ENCODE measurements around the gene FAM234A.

FAM234A gene

DNA sequence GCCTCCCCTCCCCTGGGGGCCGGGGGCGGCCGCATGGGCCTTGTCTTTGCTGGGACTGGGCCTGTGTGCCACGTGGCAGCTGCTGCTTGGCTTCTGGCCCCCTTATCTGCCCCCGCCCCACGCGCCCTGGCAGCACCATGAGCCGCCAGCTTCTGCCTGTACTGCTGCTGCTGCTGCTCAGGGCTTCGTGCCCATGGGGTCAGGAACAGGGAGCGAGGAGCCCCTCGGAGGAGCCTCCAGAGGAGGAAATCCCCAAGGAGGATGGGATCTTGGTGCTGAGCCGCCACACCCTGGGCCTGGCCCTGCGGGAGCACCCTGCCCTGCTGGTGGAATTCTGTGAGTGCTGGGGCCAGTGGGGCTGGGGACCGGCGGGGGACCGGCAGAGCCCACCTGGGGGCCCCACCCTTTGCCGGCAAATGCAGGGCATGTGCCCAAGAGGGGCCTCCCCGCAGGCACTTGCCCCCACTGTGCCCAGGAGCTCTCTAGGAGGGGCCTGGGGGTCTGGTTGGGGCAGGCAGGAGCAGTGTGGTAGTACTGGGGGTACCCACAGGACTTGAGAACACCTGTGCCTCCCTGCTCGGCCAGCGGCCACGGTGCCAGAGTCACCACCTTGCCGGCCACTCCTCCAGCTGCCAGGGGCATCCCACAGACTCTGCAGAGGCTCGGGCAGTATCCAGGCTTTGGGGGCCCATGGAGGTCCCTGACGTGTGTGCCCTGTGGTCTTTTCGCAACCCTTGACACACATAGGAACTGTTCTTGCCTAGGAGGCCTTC, 48.6 kb downstream of the FAM234A start, which contains the start of gene PDIA2:
TSS of gene PDIA2 (plus strand) at position 132 of the 773 bp plus-strand sequence. CDS start at position 138, 6 bp downstream.
- no peak for DNase-seq

DNA sequence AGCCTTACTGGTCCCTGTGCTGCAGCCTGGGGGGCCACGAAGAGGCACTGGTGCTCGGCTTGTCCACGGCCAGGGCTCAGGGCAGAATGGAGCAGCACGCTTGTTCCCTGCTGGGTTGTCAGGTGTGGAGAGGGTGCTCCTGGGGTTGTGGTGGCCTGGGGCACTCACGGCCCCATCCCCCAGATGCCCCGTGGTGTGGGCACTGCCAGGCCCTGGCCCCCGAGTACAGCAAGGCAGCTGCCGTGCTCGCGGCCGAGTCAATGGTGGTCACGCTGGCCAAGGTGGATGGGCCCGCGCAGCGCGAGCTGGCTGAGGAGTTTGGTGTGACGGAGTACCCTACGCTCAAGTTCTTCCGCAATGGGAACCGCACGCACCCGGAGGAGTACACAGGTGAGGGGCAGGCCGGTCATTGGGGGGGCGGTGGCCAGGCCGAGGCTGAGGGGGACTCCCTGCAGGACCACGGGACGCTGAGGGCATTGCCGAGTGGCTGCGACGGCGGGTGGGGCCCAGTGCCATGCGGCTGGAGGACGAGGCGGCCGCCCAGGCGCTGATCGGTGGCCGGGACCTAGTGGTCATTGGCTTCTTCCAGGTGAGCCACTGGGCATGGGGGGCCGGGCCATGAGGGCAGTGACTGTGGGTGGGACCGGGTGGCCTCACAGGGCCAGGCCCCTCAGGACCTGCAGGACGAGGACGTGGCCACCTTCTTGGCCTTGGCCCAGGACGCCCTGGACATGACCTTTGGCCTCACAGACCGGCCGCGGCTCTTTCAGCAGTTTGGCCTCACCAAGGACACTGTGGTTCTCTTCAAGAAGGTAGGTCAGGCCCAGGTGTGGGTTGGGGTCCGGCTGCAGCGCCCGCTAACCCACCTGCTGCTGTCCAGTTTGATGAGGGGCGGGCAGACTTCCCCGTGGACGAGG, 49.8 kb downstream of the FAM234A start:
- no peak for DNase-seq

- no peak for DNase-seq
Observed at GRCh38 chr16:285146-286055, 50.8 kb downstream of the FAM234A start.

- DNase-seq = no peak
Observed at GRCh38 chr16:286491-287297, 52.1 kb downstream of the FAM234A start.

GRCh38 chr16:287298-287811, 52.7 kb downstream of the FAM234A start:
- DNase-seq = no peak

DNA sequence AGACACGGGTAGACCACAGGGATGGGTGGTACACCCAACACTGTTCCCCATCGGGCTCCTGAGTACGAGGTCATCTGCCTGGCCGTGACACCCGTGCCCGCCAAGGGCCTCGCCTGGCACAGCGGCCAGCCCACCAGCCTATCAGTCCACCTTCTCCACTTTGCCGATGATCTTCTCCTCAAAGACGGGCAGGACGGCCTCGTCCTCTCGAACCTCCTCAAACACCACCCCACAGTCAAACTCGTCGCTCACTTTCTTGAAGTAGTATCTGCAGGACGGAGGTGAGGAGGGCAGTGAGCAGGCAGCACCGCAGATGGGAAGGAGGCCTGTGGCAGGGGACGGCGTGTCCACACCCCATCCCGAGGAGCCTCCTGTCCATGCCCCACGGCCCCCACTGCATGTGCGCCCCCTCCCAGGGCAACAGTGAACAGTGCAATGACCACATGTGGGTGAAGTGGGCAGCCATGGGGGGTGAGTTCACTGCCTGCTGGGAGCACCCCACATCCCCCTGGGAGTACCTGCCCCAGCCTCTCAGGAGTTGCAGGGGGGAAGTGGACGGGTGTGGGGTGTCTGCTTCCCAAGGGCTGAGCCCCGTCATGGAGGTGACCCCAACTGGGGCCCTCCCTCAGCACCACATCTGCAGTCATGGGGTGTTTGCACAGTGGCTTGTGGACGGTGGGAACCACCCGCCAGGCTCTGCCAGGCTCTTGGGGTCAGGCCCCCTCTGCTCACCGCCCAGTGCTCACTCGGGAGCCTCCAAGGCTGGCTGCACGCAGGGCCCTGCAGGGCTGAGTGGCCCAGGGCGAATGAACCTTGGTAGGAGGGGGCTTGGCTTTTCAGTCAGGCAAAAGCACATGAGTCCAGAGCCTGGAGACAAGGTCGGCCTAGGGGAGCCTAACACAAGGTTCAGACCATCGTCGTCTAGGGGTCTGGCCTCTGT, 53.6 kb downstream of the FAM234A start:
- DNase-seq = no peak

DNA sequence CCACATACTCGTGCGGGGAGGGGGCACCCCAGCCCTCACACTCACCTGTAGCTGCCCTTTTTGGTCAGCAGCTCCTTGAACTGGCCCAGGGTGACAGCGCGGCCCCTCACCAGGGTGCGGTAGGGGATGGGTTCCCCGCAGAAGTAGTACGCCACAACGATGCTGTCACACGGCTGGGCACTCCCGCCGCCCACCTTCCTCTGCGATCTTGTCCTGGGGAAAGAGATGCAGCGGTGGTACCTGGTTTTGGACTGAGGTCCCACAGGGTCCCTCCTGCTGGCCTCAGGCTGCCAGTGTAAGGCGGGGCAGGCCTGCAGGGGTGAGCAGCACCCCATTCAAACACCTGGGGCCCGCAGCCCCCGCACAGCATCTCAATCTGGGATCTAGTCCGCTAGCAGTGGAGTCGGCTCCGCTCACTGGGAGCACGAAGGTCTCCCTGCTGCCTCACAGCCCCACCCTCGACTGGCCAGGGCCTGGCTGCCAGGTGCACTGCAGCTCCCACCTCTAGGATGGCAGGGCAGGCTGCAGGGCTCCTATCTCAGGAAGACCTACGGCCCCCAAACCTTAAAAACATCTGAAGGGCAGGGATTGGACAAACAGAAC, 54.9 kb downstream of the FAM234A start:
- no peak for DNase-seq

GRCh38 chr16:290015-290680, 55.5 kb downstream of the FAM234A start:
- DNase-seq = no peak

- DNase-seq = no peak
Observed at GRCh38 chr16:290681-291405, 56.2 kb downstream of the FAM234A start.

- DNase-seq = no peak
Observed at GRCh38 chr16:291539-291938, 56.9 kb downstream of the FAM234A start.

GRCh38 chr16:293043-293775, 58.6 kb downstream of the FAM234A start:
- DNase-seq = no peak

GRCh38 chr16:296276-296675, 61.7 kb downstream of the FAM234A start:
- DNase-seq = no peak

DNA sequence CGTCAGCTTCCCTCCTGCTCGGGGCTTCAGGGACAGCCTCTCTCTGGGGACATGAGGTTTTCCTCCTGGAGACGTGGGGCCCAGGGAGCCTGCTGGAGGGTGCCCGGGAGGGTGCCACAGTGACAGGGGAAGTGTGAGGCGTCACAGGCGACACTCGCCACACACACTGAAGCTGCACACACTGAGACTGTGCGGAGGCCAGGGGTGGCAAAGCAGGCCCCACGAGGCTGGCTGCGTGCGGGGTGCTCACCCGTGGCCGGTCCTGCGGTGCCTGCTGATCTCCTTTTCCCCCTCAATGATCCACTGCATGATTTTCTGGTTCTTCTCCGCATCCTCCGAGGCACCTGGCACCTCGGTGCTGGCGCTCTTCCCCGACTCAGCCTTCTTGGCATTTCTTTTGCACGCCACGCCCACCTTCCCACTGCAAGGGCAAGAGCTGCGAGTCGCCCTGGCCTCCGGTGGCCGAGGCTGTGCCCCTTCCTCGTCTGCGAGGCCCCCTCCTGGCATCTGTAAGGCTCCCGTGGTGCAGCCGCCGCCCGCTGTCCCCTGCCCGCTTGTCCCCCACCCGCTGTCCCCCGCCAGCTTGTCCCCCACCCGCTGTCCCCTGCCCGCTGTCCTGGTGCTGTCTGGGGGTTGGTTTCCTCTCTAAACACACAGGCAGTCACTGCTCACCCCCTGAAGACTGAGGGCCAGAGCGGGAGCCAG, 62.3 kb downstream of the FAM234A start:
- no peak for DNase-seq

DNA sequence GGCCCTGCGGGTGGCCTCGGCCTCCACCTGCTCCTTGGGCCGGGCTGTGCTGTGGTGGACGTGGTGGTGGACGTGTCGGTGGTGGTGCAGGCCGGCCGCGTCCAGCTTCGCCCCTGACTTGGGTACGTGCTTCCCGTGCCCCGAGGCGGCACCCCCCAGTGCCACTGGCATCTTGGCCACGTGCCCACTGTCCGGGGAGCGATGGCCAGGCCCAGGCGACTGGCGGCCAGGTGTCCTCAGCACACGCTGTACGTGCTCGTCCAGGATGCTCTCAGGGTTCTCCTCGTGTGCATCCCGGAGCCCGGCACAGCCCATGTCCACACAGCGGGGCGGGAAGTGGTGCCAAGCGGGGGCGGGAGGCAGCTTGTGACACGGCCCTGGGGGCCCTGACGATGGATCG, 63.2 kb downstream of the FAM234A start:
- DNase-seq = no peak

- DNase-seq = no peak
Observed at GRCh38 chr16:301235-301634, 66.6 kb downstream of the FAM234A start.

GRCh38 chr16:301950-302349, 67.3 kb downstream of the FAM234A start:
- DNase-seq = no peak

- no peak for DNase-seq
Observed at GRCh38 chr16:303760-304505, 69.3 kb downstream of the FAM234A start.

Measured in MV-4-11 (cell line).